ENCODE measurements around the gene RMI2. TPM values are rescaled to one million over a fixed set of nuclear protein-coding genes. Genes with fewer than 3 reads are reported as not detected.

Gene RMI2
- total RNA-seq, 2 donors from 2014 or later: 55.2 to 62.3 TPM

DNA sequence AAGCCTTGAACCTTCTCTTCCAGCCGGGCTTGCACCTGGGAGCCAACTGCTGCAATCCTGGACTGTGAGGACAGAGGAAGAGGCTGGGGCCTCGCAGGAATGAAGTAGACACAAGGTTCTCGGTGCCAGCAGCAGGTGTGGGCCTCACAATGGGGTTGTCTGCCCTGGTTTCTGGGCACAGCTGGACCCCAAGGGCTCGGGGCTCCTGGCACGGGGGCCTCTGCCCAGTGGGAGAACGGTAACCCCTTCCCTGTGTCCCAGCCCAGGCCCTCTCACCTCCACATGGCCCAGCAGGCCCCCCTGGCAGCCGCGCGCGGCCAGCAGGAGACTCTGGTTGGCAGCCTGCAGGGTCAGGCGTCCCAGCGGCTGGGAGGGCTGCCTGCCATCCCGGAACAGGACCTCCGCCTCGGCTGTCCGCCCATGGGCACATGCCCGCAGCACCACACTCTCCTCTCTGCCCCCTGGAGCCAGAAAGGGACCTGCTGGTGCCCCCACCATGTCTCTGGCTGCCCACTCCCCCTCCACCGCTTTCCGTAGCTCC, 46.9 kb downstream of the RMI2 start:
- Histone ChIP-seq H3K27ac (ENCODE audit: low read depth, low read length) (no peak overlapping the region), H3K36me3 (ENCODE audit: control insufficient read depth, insufficient read depth, low read length) (no peaks in the 10 kb centered on the region), H3K9me3 (ENCODE audit: control insufficient read depth, low read length) (no peaks in the 10 kb centered on the region), H3K4me1 (ENCODE audit: control insufficient read depth, insufficient read depth, low read length) (no peaks in the 10 kb centered on the region), H3K27me3 (ENCODE audit: control insufficient read depth, insufficient read depth, low read length, poor library complexity, severe bottlenecking) (no peaks in the 10 kb centered on the region), H3K4me3 (ENCODE audit: low read length) (no peak overlapping the region), H3K9ac (ENCODE audit: extremely low read depth, low read length, poor library complexity, severe bottlenecking) (no peak overlapping the region)
- H3K4me3 Mint-ChIP-seq: no peak overlapping the region
- peak; percentile 46 for DNase-seq
- 90 to 92% methylated on average over 2 to 19 of the region's 19 CpGs for WGBS, 2 experiments (ENCODE audit: insufficient coverage in 1 of 2, insufficient read length in 1 of 2)
- H3K27me3 Mint-ChIP-seq (ENCODE audit: insufficient read depth): peaks cover 6% of the 10 kb centered on the region
- H3K36me3 Mint-ChIP-seq (ENCODE audit: low read depth): no peaks in the 10 kb centered on the region
- H3K27ac Mint-ChIP-seq: no peak overlapping the region
- TF ChIP-seq, protein P1, sequence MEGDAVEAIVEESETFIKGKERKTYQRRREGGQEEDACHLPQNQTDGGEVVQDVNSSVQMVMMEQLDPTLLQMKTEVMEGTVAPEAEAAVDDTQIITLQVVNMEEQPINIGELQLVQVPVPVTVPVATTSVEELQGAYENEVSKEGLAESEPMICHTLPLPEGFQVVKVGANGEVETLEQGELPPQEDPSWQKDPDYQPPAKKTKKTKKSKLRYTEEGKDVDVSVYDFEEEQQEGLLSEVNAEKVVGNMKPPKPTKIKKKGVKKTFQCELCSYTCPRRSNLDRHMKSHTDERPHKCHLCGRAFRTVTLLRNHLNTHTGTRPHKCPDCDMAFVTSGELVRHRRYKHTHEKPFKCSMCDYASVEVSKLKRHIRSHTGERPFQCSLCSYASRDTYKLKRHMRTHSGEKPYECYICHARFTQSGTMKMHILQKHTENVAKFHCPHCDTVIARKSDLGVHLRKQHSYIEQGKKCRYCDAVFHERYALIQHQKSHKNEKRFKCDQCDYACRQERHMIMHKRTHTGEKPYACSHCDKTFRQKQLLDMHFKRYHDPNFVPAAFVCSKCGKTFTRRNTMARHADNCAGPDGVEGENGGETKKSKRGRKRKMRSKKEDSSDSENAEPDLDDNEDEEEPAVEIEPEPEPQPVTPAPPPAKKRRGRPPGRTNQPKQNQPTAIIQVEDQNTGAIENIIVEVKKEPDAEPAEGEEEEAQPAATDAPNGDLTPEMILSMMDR (conservative IDR thresholded peaks at IDR 0.05): no peak
- H3K4me1 Mint-ChIP-seq: peaks cover 12% of the 10 kb centered on the region
- no peaks in the 10 kb centered on the region for H3K9me3 Mint-ChIP-seq

DNA sequence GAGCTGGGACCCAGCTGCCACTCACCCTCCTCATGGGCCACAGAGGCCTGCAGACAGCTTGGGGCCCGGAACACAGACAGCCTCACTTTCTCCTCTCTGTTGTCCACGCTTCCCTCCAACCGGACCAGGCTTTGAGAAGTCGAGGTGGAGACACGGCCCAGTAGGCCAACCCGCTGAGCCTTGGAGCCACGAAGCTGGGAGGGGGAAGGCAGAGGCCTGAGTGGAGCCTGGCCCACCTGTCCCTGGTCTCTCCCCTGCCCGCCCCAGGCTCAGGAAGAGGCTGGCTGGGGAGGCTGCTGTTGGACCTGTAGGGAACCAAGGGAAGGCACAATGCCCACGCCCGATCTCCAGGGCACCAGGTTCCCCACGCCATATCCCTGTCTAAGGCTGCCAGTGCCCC, 48.1 kb downstream of the RMI2 start:
- H3K27ac Mint-ChIP-seq: no peak overlapping the region
- Histone ChIP-seq H3K36me3 (ENCODE audit: control insufficient read depth, insufficient read depth, low read length) (no peaks in the 10 kb centered on the region), H3K27ac (ENCODE audit: low read depth, low read length) (peak overlapping the region; percentile 22), H3K27me3 (ENCODE audit: control insufficient read depth, insufficient read depth, low read length, poor library complexity, severe bottlenecking) (no peaks in the 10 kb centered on the region), H3K9me3 (ENCODE audit: control insufficient read depth, low read length) (no peaks in the 10 kb centered on the region), H3K4me3 (ENCODE audit: low read length) (no peak overlapping the region), H3K9ac (ENCODE audit: extremely low read depth, low read length, poor library complexity, severe bottlenecking) (no peak overlapping the region), H3K4me1 (ENCODE audit: control insufficient read depth, insufficient read depth, low read length) (no peaks in the 10 kb centered on the region)
- no peak for DNase-seq
- peaks cover 2% of the 10 kb centered on the region for H3K27me3 Mint-ChIP-seq (ENCODE audit: insufficient read depth)
- WGBS, 2 experiments (ENCODE audit: insufficient coverage in 1 of 2, insufficient read length in 1 of 2): 86 to 91% methylated on average over 8 to 11 of the region's 11 CpGs
- no peaks in the 10 kb centered on the region for H3K9me3 Mint-ChIP-seq
- TF ChIP-seq, protein P1 (conservative IDR thresholded peaks at IDR 0.05): no peak
- no peak overlapping the region for H3K4me3 Mint-ChIP-seq
- peaks cover 8% of the 10 kb centered on the region for H3K4me1 Mint-ChIP-seq
- H3K36me3 Mint-ChIP-seq (ENCODE audit: low read depth): no peaks in the 10 kb centered on the region

DNA sequence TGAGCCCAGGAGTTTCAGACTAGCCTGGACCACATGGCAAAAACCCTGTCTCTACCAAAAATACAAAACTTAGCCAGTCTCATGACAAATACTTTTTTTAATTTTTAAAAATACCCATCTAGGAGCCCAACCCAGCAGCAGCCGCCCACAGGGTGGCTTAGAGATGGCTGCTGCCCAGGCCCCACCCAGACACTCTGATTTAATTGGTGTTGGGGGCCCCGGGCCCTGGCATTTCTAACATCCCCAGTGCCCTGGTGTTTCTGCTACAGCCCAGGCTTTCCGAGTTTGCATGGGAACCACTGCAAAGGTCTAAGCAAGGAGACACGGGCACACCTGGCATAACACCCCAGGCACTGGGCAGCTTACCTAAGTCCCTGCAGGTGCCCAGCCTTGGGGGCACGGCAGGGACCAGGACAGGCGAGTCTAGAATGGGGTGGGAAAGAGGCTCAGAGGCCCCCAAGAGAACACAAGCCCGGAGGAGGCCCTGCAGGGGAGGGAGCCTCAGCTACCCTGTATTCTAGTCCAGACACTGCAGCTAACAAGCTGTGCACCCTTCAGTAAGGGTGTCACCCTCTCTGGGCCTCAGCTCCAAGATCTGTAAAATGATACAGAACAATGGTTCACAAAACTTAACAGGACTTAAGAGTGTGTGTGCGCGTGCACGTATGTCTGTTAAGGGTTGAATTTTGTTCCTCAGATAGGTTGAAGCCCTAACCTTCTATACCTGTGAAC, 48.8 kb downstream of the RMI2 start:
- no peak overlapping the region for H3K4me3 Mint-ChIP-seq
- WGBS, 2 experiments (ENCODE audit: insufficient coverage in 1 of 2, insufficient read length in 1 of 2): 91 to 92% methylated on average over 8 to 10 of the region's 10 CpGs
- DNase-seq: no peak

More for the DNA sequence above, 48.8 kb downstream of the RMI2 start:
- H3K9me3 Mint-ChIP-seq: no peaks in the 10 kb centered on the region
- Histone ChIP-seq H3K4me1 (ENCODE audit: control insufficient read depth, insufficient read depth, low read length) (no peaks in the 10 kb centered on the region), H3K4me3 (ENCODE audit: low read length) (no peak overlapping the region), H3K27ac (ENCODE audit: low read depth, low read length) (no peak overlapping the region), H3K27me3 (ENCODE audit: control insufficient read depth, insufficient read depth, low read length, poor library complexity, severe bottlenecking) (no peaks in the 10 kb centered on the region), H3K36me3 (ENCODE audit: control insufficient read depth, insufficient read depth, low read length) (no peaks in the 10 kb centered on the region), H3K9me3 (ENCODE audit: control insufficient read depth, low read length) (no peaks in the 10 kb centered on the region), H3K9ac (ENCODE audit: extremely low read depth, low read length, poor library complexity, severe bottlenecking) (no peak overlapping the region)
- no peak overlapping the region for H3K27ac Mint-ChIP-seq
- H3K27me3 Mint-ChIP-seq (ENCODE audit: insufficient read depth): peaks cover 2% of the 10 kb centered on the region
- H3K4me1 Mint-ChIP-seq: peaks cover 2% of the 10 kb centered on the region
- no peaks in the 10 kb centered on the region for H3K36me3 Mint-ChIP-seq (ENCODE audit: low read depth)
- TF ChIP-seq, protein P1 (conservative IDR thresholded peaks at IDR 0.05): no peak

Data from endodermal cell (in vitro differentiated cells).